DMS53 treated with DMSO at 0.1 percent for 48 hours (cell line): ENCODE data around the gene CXCR4.
"Not testable (repeated sequence)": the region's sequence is repeated elsewhere in the genome, so short reads cannot be mapped to it uniquely, and the experiment has no call there.

Experiments
- DNase-seq: peaks from one replicate; lab custom pipeline; 2025; ENCODE audit not compliant: unreplicated experiment; lab: John Stamatoyannopoulos, UW

Gene CXCR4

GRCh38 chr2:136115183-136115761 is 2.7 kb downstream of the CXCR4 start:
- no peak for DNase-seq

DNA sequence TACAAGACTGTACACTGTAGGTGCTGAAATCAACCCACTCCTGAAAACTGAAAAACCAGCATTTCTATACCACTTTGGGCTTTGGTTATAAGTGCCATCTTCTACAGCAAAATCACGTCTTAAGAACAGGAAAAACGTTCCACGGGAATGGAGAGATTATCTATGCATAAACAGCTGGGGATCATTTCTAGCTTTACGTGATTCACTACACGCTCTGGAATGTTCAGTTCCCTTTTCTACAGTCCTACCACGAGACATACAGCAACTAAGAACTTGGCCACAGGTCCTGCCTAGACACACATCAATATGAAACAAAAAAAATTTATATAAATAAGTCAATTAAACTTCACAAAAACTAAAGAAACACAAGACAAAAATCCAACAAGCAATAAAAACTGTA is 3.6 kb downstream of the CXCR4 start:
- DNase-seq, result no peak

GRCh38 chr2:136113209-136113971 is 4.6 kb downstream of the CXCR4 start:
- no peak for DNase-seq

DNA sequence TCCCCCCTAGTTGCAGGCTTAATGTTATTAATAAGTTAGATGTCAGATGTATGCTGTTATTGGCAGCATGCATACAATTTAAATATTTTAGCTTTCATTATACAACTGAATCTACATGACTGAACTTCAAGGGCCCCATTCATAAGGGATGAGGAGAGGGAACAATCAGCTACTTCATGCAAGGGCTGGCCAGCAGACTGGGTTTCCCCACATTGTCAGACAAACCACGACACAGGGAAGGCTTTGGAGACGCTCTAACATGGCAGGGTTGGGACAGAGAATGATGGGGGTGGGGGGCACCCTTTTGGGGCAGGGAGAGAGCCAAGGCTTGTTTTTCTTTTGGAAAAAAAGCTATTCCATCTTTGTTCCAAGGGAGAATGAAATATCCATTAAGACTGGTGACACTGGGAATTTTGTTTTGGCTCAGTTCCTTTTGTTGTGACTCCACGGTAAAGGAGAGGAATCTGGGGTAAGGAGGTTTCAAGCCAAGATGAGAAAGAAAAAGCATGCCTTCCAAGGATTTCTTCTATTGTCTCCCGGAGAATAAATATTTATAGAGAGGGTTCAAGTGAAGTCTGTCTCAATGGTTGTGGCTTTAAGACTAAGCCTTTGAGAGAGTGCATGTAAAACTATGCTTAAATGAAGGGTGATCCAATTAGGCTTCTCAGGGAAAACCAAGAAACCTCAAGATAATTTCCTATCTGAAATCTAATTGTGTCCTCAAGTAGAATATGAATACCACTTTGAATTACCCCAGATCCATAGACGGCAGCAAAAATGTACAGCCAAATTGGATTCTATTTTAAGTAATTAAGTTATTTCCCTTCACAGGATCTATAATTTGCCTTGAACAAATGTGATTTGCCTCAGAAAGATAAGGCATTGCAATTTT is 5.4 kb downstream of the CXCR4 start:
- DNase-seq, result no peak

DNA sequence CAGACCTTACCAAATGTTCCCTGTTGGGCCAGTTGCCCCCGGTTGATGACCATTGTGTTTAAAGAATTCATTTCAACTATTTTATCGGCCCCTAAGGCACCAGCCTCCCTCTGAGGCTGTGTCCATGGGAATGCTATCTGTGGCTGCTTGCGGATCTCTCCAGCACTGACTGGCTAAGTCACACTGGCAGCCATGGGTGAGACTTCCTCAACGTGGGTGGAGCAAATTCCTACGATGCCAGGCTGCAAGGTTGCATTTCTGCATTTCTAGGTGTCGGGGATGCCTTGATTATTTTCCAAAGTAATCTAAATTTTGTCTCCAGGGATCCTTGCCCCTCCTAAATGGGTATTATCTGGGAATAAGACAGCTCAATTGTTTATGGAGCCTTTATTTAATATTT is 6.2 kb downstream of the CXCR4 start:
- no peak for DNase-seq

DNA sequence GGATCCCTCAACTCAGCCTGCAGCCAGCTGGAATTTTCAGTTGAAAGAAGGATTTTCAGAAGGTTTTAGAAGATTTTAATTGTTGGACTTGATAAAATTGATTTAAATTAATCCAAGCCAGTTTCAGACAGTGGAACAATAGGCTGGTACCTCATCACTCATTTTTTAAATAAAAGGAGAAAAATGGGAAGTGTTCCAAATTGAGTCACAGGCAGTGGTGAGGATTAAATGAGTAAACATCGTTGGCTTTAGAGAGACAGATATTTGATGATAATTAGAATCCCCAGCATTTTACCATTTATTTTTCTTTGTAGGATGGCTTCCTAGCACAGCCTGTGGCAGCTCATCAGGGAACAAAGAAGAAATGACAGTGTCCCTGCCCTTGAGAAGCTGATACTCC is 7.4 kb downstream of the CXCR4 start:
- no peak for DNase-seq

- no peak for DNase-seq
Measured at GRCh38 chr2:136108463-136108862, 9.5 kb downstream of the CXCR4 start.

DNA sequence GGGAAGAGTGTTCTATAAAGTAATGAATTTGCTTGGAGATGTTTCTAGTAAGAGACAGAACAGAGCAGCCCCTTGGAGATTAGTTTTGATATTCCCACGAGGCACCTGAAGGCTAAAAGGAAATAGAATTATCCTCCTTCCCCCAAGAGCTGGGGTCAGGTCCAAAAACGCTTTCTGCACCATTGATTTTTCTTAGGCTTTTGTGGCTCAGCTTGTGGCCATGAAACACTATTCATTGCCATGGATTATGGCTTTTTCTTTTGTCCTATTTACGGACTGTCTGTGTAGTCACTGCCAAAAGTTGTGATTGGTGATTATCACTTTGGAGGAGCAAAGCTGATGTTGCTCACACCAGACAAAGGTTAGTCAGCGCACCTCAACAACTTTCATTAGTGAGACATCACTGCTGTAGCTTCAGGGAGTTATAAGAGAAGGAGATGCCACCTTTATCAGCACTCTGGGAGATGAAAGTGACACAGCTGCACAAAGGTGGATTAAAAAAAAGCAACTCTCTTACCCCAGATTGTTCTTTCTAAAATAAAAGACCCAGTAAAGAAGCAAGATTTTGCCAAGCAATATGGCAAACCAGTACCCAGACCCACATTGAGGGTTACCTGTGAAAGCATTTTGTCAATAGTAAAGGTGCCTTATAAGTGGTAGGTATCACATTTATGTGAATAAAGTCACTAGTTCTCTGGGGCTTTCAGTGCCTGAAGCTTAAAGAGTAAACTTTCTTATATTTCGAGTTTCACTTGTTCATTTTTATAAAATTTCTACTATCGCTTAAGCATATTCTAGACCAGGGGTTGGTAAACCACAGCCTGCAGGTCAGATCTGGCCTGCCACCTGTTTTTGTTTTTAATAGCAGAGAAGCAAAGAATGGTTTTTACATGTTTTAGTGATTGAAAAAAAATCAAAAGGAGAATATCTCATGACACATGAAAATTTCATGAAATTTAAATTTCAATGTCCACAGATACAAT is 10.6 kb downstream of the CXCR4 start:
- no peak for DNase-seq

DNA sequence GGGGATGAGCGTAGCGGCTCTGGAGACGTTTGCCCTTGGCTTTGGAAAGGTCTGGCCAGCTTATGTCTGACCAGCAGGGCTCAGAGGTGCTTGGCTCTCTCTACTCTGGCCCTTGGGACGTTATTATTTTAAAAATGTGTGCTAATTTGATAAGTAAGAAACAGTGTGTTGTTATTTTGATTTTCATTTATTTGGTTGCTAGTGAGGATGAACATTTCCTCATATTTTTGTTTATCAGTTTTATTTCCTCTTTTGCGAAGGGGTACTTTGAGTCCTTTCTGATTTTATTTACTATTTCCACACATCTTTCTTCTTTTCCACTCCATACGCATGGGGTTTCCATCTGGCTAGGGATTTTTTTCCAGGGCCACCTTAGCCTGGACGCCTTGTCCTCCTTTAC is 11.4 kb downstream of the CXCR4 start:
- no peak for DNase-seq

- peak; percentile 45 for DNase-seq
Measured at GRCh38 chr2:136104977-136105376, 13.0 kb downstream of the CXCR4 start.

- DNase-seq, result no peak
Measured at GRCh38 chr2:136101042-136101441, 16.9 kb downstream of the CXCR4 start.

- no peak for DNase-seq
Measured at GRCh38 chr2:136098441-136098840, 19.5 kb downstream of the CXCR4 start.

DNA sequence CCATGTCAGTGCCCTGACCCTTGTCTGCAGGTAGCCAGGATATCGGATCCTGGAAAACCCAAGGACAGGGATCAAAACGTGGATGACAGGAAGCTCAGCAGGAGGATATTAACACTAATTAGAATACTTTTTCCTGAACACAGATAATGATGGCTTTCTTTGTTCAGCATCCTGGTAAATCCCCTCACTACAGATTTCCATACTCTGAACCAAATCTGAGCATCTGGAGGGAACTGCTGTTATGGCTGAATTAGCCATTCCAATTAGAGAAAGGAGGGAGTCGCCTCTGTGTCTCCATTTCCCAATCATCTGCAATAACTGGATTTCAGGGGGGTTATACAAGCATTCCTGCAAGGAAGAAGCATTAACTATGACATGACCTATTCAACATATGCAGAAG is 24.4 kb downstream of the CXCR4 start:
- DNase-seq, result no peak

DNA sequence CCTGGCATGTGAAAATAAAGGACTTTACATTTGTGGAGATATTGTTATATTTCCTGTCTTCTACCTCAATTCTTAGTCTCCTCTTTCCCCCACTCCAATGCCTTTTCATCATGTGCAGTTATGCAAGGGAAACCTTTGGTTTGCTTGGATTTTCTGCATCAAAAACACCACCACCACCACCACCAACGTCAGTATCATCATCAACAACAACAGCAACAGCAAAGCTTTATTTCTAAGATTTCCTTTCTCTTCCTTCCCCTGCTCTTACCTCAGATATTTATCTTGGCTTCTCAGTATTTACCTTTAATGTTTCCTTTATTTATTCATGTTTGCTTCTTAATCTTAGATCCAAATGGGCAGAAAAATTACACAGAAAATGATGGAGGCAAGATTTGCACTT is 26.1 kb downstream of the CXCR4 start:
- DNase-seq, result no peak

GRCh38 chr2:136087901-136088460 is 30.0 kb downstream of the CXCR4 start:
- DNase-seq, result not testable (repeated sequence)

DNA sequence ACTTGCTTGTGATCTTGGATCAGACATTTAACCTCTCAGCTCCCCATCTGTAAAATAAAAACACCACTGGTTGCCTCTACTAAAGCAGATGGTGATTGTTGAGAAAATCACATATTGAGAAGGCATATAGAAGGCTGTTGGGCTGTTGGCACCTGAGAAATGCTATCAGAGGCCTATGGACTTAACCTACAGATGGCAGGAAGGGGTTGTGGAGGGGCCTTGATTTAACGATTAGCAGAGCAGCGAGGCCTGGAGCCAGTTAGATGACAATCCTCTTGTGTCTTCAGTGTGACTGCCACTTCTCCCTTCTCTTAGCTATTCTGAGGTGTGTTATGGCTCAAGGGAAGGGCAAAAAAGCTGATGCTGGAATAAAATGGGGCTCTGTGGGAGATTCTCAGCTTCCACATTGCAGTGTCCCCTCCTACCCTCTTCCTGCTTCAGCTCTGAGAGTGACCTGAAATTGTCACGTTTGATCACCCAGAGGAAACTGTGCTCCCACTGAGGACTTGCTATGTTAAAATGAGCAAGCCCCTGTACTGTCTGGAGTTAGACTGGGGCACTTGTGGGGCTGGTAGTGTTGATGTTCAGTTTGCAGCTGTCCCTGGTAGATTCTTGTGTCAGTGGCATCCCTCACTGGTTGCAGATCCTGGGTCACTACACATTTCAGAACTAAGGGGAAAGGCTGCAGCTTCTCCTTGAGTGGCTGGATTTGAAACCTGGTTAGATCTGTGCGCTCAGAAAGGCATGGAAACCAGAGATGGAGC is 31.5 kb downstream of the CXCR4 start:
- no peak for DNase-seq

- DNase-seq, result no peak
Measured at GRCh38 chr2:136085453-136086209, 32.3 kb downstream of the CXCR4 start.

- no peak for DNase-seq
Measured at GRCh38 chr2:136081582-136082210, 36.3 kb downstream of the CXCR4 start.
